ENCODE measurements around the gene IQCN. TPM values are rescaled to one million over a fixed set of nuclear protein-coding genes. Genes with fewer than 3 reads are reported as not detected.

The IQCN gene, protein sequence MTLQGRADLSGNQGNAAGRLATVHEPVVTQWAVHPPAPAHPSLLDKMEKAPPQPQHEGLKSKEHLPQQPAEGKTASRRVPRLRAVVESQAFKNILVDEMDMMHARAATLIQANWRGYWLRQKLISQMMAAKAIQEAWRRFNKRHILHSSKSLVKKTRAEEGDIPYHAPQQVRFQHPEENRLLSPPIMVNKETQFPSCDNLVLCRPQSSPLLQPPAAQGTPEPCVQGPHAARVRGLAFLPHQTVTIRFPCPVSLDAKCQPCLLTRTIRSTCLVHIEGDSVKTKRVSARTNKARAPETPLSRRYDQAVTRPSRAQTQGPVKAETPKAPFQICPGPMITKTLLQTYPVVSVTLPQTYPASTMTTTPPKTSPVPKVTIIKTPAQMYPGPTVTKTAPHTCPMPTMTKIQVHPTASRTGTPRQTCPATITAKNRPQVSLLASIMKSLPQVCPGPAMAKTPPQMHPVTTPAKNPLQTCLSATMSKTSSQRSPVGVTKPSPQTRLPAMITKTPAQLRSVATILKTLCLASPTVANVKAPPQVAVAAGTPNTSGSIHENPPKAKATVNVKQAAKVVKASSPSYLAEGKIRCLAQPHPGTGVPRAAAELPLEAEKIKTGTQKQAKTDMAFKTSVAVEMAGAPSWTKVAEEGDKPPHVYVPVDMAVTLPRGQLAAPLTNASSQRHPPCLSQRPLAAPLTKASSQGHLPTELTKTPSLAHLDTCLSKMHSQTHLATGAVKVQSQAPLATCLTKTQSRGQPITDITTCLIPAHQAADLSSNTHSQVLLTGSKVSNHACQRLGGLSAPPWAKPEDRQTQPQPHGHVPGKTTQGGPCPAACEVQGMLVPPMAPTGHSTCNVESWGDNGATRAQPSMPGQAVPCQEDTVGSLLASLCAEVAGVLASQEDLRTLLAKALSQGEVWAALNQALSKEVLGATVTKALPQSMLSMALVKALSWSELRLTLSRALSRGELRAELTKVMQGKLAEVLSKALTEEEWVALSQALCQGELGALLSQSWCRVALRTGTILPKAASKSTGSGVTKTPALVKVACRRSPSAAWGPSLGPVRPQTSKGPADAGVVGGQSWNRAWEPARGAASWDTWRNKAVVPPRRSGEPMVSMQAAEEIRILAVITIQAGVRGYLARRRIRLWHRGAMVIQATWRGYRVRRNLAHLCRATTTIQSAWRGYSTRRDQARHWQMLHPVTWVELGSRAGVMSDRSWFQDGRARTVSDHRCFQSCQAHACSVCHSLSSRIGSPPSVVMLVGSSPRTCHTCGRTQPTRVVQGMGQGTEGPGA (N-terminal part only)
- total RNA-seq, result 1.6 to 4.0 TPM (median 2.4 TPM) in 3 replicates
- long read RNA-seq, result 0 reads

DNA sequence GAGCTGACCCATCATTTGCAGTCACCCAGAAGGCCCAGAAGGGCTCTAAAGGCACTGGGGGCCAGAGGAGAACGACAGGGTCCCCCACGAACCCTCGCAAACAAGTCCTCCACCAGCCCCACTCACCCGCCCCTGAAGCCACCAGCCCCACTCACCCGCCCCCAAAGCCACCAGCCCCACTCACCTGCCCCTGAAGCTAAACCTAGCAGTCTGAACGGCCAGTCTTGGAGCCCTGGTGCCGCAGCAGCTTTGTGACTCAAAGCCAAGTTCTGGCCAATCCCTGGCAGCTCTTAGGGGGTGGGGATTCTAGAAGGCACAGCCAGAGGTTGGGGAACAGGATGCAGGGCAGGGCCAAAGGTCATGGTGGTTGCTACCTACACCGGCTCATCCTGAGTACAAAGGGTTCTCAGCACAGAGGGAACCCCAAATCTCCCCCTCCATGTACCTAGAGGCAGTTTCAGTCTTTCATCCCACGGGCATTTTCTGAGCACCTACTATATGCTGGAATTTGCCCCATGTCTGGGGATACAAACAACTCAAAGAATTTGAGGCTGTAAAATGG is at the start of gene IQCN:
Gene IQCN, minus strand, starts transcription at position 234 of the 562 bp plus-strand sequence. CDS start 4,974 bp downstream, outside the sequence.
- Mint-ChIP-seq H3K27ac (ENCODE audit: unreplicated experiment) (peak within 1 kb of the TSS; percentile 93), H3K4me3 (ENCODE audit: unreplicated experiment) (peak within 1 kb of the TSS; percentile 8), H3K27me3 (ENCODE audit: low read depth) (no peaks in the 10 kb centered on the region), H3K9me3 (ENCODE audit: low read depth) (no peaks in the 10 kb centered on the region), H3K36me3 (ENCODE audit: low read depth) (peaks cover 9% of the 10 kb centered on the region), H3K4me1 (ENCODE audit: low read depth) (peaks cover 40% of the 10 kb centered on the region)
- no peak for TF ChIP-seq CTCF (IDR thresholded peaks at IDR 0.05)
- no peak for DNase-seq (ENCODE audit: low spot score)

DNA sequence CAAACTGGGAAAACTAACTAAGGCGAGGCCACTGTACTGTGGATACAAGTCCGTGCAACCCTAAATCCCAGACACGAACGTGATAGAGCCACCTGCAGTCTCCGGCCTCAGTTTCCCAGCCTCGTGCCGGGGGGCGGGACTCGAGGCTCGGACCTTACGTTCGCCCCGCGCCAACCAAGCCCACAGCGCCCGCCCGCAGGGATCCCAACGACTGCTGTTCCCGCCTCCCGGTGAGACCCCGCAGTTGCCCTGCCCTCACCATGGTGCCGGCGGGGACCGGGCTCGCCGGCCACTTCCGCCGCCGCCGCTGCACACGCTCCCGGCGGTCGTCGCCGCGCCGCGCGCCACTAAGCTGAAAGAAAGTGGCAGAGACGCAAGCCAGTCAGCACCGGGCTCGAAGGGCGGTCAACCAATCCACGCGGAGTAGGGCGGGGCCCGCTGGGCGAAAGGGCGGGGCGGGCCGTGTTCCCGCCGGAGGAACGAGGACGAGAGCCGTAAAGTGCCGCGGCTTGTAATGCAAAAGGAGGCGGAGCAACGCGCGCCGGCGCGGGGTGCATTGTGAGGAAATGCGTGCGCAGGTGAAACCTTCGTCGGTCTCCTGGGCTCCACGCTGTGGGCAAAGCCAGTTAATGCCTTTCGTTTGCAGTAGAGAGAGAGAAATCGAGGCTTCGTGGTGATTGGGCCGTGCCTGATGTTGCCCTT is 48.7 kb upstream of the IQCN start, which contains the start of gene LSM4:
Gene LSM4, minus strand, starts transcription at position 318 of the 702 bp plus-strand sequence. Its CDS starts 56 bp downstream, at position 262.
- Mint-ChIP-seq H3K4me3 (ENCODE audit: unreplicated experiment) (peak within 1 kb of the TSS; percentile 84), H3K4me1 (ENCODE audit: low read depth) (peaks cover 24% of the 10 kb centered on the region), H3K9me3 (ENCODE audit: low read depth) (no peaks in the 10 kb centered on the region), H3K27ac (ENCODE audit: unreplicated experiment) (peak within 1 kb of the TSS; percentile 96), H3K36me3 (ENCODE audit: low read depth) (no peaks in the 10 kb centered on the region), H3K27me3 (ENCODE audit: low read depth) (no peaks in the 10 kb centered on the region)
- peak; percentile 99 for DNase-seq (ENCODE audit: low spot score)
- no peak for TF ChIP-seq CTCF (IDR thresholded peaks at IDR 0.05)

- Mint-ChIP-seq H3K27ac (ENCODE audit: unreplicated experiment) (peak overlapping the region; percentile 90), H3K9me3 (ENCODE audit: low read depth) (no peaks in the 10 kb centered on the region), H3K4me1 (ENCODE audit: low read depth) (peaks cover 24% of the 10 kb centered on the region), H3K27me3 (ENCODE audit: low read depth) (no peaks in the 10 kb centered on the region), H3K4me3 (ENCODE audit: unreplicated experiment) (peak overlapping the region; percentile 84), H3K36me3 (ENCODE audit: low read depth) (no peaks in the 10 kb centered on the region)
- peak; percentile 55 for TF ChIP-seq CTCF (IDR thresholded peaks at IDR 0.05)
- no peak for DNase-seq (ENCODE audit: low spot score)
Measured at GRCh38 chr19:18322318-18322758, 48.1 kb upstream of the IQCN start.

- H3K9me3 Mint-ChIP-seq (ENCODE audit: low read depth), result no peaks in the 10 kb centered on the region
- H3K4me1 Mint-ChIP-seq (ENCODE audit: low read depth), result peaks cover 24% of the 10 kb centered on the region
- no peaks in the 10 kb centered on the region for H3K27me3 Mint-ChIP-seq (ENCODE audit: low read depth)
- peak overlapping the region; percentile 90 for H3K27ac Mint-ChIP-seq (ENCODE audit: unreplicated experiment)
- no peaks in the 10 kb centered on the region for H3K36me3 Mint-ChIP-seq (ENCODE audit: low read depth)
- no peak for TF ChIP-seq CTCF (IDR thresholded peaks at IDR 0.05)
- peak overlapping the region; percentile 84 for H3K4me3 Mint-ChIP-seq (ENCODE audit: unreplicated experiment)
- DNase-seq (ENCODE audit: low spot score), result no peak
Measured at GRCh38 chr19:18321734-18322102, 47.5 kb upstream of the IQCN start.

All from chondrocyte (in vitro differentiated cells).